Measurements from ENCODE around the gene CD164. TPM values are rescaled to one million over a fixed set of nuclear protein-coding genes. Genes with fewer than 3 reads are reported as not detected.
A peak's percentile ranks its signal among the peaks of the same experiment; 100 is the strongest.
"Not testable (repeated sequence)": the region's sequence is repeated elsewhere in the genome, so short reads cannot be mapped to it uniquely, and the experiment has no call there.

The CD164 gene
- total and polyA plus RNA-seq, 12 donors, result 88.5 to 180 (median 130) TPM

DNA sequence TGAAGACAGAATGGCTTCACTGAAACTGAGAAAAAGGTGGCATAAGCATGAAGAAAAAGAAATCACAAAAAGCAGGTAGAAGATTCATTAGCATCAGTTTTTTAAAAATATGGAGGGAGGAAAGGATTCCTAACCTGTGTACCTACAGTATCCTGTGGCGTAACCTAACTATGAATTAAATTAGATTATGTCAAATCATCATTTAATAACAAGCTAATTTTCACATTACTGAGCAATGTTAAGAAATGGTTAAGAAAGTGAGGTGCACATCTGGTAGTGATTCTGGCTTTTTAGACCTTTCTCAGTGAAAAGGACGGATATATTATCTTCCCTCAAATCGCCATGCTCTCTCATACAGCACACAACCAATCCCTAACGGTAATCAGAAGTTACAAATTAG, 12.5 kb downstream of the CD164 start:
- TF ChIP-seq, protein P1, sequence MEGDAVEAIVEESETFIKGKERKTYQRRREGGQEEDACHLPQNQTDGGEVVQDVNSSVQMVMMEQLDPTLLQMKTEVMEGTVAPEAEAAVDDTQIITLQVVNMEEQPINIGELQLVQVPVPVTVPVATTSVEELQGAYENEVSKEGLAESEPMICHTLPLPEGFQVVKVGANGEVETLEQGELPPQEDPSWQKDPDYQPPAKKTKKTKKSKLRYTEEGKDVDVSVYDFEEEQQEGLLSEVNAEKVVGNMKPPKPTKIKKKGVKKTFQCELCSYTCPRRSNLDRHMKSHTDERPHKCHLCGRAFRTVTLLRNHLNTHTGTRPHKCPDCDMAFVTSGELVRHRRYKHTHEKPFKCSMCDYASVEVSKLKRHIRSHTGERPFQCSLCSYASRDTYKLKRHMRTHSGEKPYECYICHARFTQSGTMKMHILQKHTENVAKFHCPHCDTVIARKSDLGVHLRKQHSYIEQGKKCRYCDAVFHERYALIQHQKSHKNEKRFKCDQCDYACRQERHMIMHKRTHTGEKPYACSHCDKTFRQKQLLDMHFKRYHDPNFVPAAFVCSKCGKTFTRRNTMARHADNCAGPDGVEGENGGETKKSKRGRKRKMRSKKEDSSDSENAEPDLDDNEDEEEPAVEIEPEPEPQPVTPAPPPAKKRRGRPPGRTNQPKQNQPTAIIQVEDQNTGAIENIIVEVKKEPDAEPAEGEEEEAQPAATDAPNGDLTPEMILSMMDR (IDR thresholded peaks at IDR 0.05), result no peak
- DNase-seq, result no peak
- H3K27ac ChIP-seq, result no peak overlapping the region

DNA sequence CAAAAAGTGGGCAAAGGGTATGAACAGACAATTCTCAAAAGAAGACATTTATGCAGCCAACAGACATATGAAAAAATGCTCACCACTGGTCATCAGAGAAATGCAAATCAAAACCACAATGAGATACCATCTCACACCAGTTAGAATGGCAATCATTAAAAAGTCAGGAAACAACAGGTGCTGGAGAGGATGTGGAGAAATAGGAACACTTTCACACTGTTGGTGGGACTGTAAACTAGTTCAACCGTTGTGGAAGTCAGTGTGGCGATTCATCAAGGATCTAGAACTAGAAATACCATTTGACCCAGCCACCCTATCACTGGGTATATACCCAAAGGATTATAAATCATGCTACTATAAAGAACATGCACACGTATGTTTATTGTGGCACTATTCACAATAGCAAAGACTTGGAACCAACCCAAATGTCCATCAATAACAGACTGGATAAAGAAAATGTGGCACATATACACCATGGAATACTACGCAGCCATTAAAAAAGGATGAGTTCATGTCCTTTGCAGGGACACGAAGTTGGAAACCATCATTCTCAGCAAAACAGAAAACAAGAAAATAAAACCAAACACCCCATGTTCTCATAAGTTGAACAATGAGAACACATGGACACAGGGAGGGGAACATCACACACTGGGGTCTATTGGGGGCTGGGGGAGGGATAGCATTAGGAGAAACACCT, 17.7 kb downstream of the CD164 start:
- intact Hi-C loops (cut with DNase I), result loop anchor here in 1 of 10 donors (5.0 kb wide), 1 partner anchor 57 kb away; no protein-coding TSS in a partner anchor
- WGBS, 2 donors, result 90 to 99% methylated on average over 5 of the region's 5 CpGs
- not testable (repeated sequence) for DNase-seq, H3K9me3 ChIP-seq, ATAC-seq, H3K27me3 ChIP-seq, H3K27ac ChIP-seq, H3K4me3 ChIP-seq
- Histone ChIP-seq H3K4me1 (peaks cover 0 to 20% (median 13%) of the 10 kb centered on the region in 9 donors), H3K36me3 (peaks cover 0 to 99% (median 20%) of the 10 kb centered on the region in 9 donors)

More for the DNA sequence above, 12.5 kb downstream of the CD164 start:
- Histone ChIP-seq H3K9me3 (peaks cover 0 to 2% (median 0%) of the 10 kb centered on the region in 11 donors), H3K27me3 (no peaks in the 10 kb centered on the region), H3K36me3 (peaks cover 0 to 100% (median 36%) of the 10 kb centered on the region in 9 donors), H3K4me3 (no peak overlapping the region), H3K4me1 (peaks cover 0 to 38% (median 17%) of the 10 kb centered on the region in 9 donors)
- 90 to 97% methylated on average over 4 of the region's 4 CpGs for WGBS, 2 donors
- no peak for ATAC-seq
- intact Hi-C loops (cut with DNase I), result loop anchor here in 1 of 10 donors (10.0 kb wide), 1 partner anchor 365 kb away; no protein-coding TSS in a partner anchor

DNA sequence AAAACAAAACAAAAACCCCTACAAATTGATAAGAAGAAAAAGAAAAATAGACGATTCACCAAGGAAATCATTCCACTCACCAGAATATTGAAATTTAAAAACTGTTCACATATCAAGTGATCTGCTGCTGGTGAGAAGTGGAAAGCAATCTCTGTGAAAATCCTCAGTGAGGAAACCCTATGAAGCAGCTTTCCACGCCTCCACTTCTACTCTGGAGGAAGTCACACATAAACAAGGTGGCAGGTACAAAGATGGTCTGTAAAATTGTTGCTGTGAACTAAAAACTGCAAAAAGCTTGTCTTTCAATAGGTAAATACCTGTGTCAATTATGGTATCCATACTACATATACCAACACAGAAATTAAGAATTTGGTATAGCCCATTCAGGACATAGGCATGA, 18.5 kb downstream of the CD164 start:
- TF ChIP-seq, protein P1 (IDR thresholded peaks at IDR 0.05), result no peak

DNA sequence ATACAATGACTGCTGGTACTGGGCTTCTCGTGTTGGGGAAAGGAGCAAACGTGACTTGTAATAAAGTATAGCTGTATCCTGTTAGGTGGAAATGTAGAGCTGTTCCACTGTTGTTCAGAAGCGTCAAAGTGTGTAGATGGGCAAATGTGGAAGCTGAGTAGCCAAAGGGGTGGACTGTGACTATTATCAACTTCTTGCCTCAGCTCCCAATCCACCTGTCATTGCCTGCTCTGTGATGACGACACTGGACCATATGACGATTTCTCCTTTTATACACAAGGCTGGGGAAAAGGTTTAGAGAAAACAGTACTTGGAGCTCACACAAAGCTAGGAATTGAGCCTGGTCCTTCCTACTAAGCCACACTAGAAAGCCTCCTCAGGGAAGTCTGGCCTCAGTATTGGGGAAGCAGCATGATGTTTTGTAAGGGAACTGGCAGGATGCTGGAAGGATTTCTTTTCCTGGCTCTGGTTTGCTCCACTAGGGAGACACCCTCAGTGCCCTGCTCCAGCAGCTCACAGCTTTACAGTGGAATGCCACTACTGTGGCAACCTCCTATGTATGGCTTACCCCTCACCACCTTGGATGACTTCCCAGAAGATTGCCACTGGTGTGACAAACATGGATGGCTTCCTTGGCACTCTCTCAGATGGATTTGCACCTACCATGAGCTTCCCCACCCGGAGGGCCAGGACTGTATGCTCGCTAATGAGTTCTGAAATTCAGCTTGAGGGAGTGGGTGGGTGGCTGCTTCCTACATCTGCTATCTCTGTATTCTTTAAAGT, 20.0 kb downstream of the CD164 start:
- Histone ChIP-seq H3K27ac (no peak overlapping the region), H3K27me3 (no peaks in the 10 kb centered on the region), H3K4me1 (peaks cover 0 to 20% (median 13%) of the 10 kb centered on the region in 9 donors), H3K4me3 (no peak overlapping the region), H3K36me3 (peaks cover 0 to 99% (median 5%) of the 10 kb centered on the region in 9 donors), H3K9me3 (peaks cover 0 to 4% (median 0%) of the 10 kb centered on the region in 11 donors)
- ATAC-seq, result peak in 2 of 8 donors; percentile 33 to 51
- DNase-seq, result no peak
- intact Hi-C loops (cut with DNase I), result loop anchor here in 1 of 10 donors (5.0 kb wide), 1 partner anchor 55 kb away; no protein-coding TSS in a partner anchor
- 93% methylated on average over 7 of the region's 7 CpGs for WGBS, 2 donors
- TF ChIP-seq, protein P1 (IDR thresholded peaks at IDR 0.05), result no peak

More for the DNA sequence above, 18.5 kb downstream of the CD164 start:
- peaks cover 0 to 99% (median 16%) of the 10 kb centered on the region in 9 donors for H3K36me3 ChIP-seq
- 97 to 98% methylated on average over 2 of the region's 2 CpGs for WGBS, 2 donors
- H3K9me3 ChIP-seq, result peaks cover 0 to 4% (median 0%) of the 10 kb centered on the region in 11 donors
- no peak for DNase-seq
- no peak overlapping the region for H3K27ac ChIP-seq
- H3K4me3 ChIP-seq, result no peak overlapping the region
- intact Hi-C loops (cut with DNase I), result loop anchor here in 1 of 10 donors (5.0 kb wide), 1 partner anchor 56 kb away; no protein-coding TSS in a partner anchor
- H3K27me3 ChIP-seq, result no peaks in the 10 kb centered on the region
- H3K4me1 ChIP-seq, result peaks cover 0 to 20% (median 13%) of the 10 kb centered on the region in 9 donors
- ATAC-seq, result no peak
